HCT116 (cell line): ENCODE results near the gene STIM2. TPM values are rescaled to one million over a fixed set of nuclear protein-coding genes. Genes with fewer than 3 reads are reported as not detected.

Source experiments
- ATAC-seq: fragments of 200-7000 bp; cut with Tn5 transposase; 2 replicates; pipeline ENCODE4 v1.9.1; 2020; ENCODE audit warnings: mild to moderate bottlenecking, moderate library complexity
- BruUV-seq: library from RNA; stranded (reverse); fragments of 400-500 nt; replicated peaks from 2 replicates; lab custom pipeline; 2021; lab: Mats Ljungman, UMichigan
- CTCF ChIA-PET: fragments of 300-600 bp; sonication (Branson Sonifier 250); formaldehyde crosslinking; loops from one replicate; lab custom pipeline; 2021; ENCODE audit warnings: antibody characterized with exemption; lab: Charles Lee
- POLR2A ChIA-PET: fragments of 300-600, 350-600 bp; sonication (Branson Sonifier 250); formaldehyde crosslinking; loops from one replicate; lab custom pipeline; 2021; ENCODE audit warnings: antibody characterized with exemption; lab: Charles Lee
- RAD21 ChIA-PET, 2 experiments: fragments of 300-600 bp; sonication (Branson Sonifier 250); formaldehyde crosslinking; loops; one replicate each; lab custom pipeline; 2023; ENCODE audit warnings: low total read pairs in 2 of 2; ENCODE audit not compliant: uncharacterized antibody in 2 of 2, unreplicated experiment in 2 of 2, low non-redundant PET in 1 of 2; lab: Charles Lee
- DNase-seq: peaks from one replicate; pipeline ENCODE4 v3.0.0-alpha.2; 2010; ENCODE audit warnings: low read depth, low spot score
- H2AFZ ChIP-seq: fragments of 200-600 bp; shearing (Covaris generic), sonication (generic); 2 replicates; pipeline ENCODE4 v1.6.1; 2017; ENCODE audit warnings: low read depth, mixed run types, mixed read lengths, antibody characterized with exemption, low read length; ENCODE audit not compliant: poor library complexity, severe bottlenecking
- H3K27ac ChIP-seq: 2 replicates; pipeline ENCODE4 v1.5.1; 2012; ENCODE audit warnings: low read depth, low read length
- H3K27me3 ChIP-seq: fragments of 200-600 bp; sonication (generic); 2 replicates; pipeline ENCODE4 v1.6.1; 2016; ENCODE audit warnings: mixed run types, low read length, mixed read lengths; ENCODE audit not compliant: insufficient read depth
- H3K36me3 ChIP-seq, 2 experiments: fragments of 200-500 bp in 1 of 2; fragments of 200-600 bp in 1 of 2; sonication (Bioruptor generic) in 1 of 2; sonication (generic) in 1 of 2; 2 replicates each; pipeline versions ENCODE4 v1.5.1 to v1.6.1; 2014 to 2016; ENCODE audit warnings: low read length in 2 of 2, inconsistent platforms in 1 of 2, mixed read lengths in 1 of 2, mixed run types in 1 of 2; ENCODE audit not compliant: insufficient read depth in 2 of 2, control insufficient read depth in 1 of 2
- H3K4me1 ChIP-seq, 2 experiments: fragments of 200-600 bp in 1 of 2; sonication (generic) in 1 of 2; 2 replicates each; pipeline versions ENCODE4 v1.5.1 to v1.6.1; 2012 to 2017; ENCODE audit warnings: low read length in 2 of 2, inconsistent platforms in 1 of 2, mild to moderate bottlenecking in 1 of 2, mixed read lengths in 1 of 2, mixed run types in 1 of 2, moderate library complexity in 1 of 2; ENCODE audit not compliant: insufficient read depth in 2 of 2, control insufficient read depth in 1 of 2
- H3K4me2 ChIP-seq: fragments of 200-600 bp; sonication (generic); 2 replicates; pipeline ENCODE4 v1.6.1; 2017; ENCODE audit warnings: mixed run types, low read length, mixed read lengths
- H3K4me3 ChIP-seq, 2 experiments: fragments of 200-600 bp in 1 of 2; sonication (generic) in 1 of 2; replicated peaks in 1 of 2; 2 replicates each; pipeline ENCODE4 v1.5.1; 2011 to 2016; ENCODE audit warnings: low read length in 2 of 2, control low read depth in 1 of 2, low read depth in 1 of 2, mild to moderate bottlenecking in 1 of 2, mixed read lengths in 1 of 2, mixed run types in 1 of 2
- H3K79me2 ChIP-seq: fragments of 200-600 bp; sonication (generic); 2 replicates; pipeline ENCODE4 v1.6.1; 2017; ENCODE audit warnings: mild to moderate bottlenecking, mixed run types, low read length, moderate library complexity, mixed read lengths; ENCODE audit not compliant: insufficient read depth
- H3K9ac ChIP-seq: fragments of 200-600 bp; sonication (generic); 2 replicates; pipeline ENCODE4 v1.6.1; 2016; ENCODE audit warnings: low read length, mixed read lengths
- H3K9me2 ChIP-seq: fragments of 200-600 bp; sonication (generic), shearing (Covaris generic); 2 replicates; pipeline ENCODE4 v1.6.1; 2017; ENCODE audit warnings: mixed run types, mild to moderate bottlenecking, moderate library complexity; ENCODE audit not compliant: insufficient read depth
- H3K9me3 ChIP-seq, 2 experiments: fragments of 200-500 bp in 1 of 2; fragments of 200-600 bp in 1 of 2; sonication (Bioruptor generic) in 1 of 2; sonication (generic) in 1 of 2; 2 replicates each; pipeline ENCODE4 v1.6.1; 2014 to 2017; ENCODE audit warnings: low read length in 2 of 2, mixed read lengths in 2 of 2, inconsistent platforms in 1 of 2, low read depth in 1 of 2, mild to moderate bottlenecking in 1 of 2, mixed run types in 1 of 2, moderate library complexity in 1 of 2; ENCODE audit not compliant: control insufficient read depth in 1 of 2, insufficient read depth in 1 of 2
- H4K20me1 ChIP-seq: fragments of 200-600 bp; sonication (generic), shearing (Covaris generic); 2 replicates; pipeline ENCODE4 v1.6.1; 2017; ENCODE audit warnings: mixed run types, mild to moderate bottlenecking, moderate library complexity; ENCODE audit not compliant: insufficient read depth
- CBX3 ChIP-seq: IDR thresholded peaks from 2 replicates; pipeline ENCODE4 v1.6.1; 2012; ENCODE audit warnings: low read depth
- CTCF ChIP-seq, 3 experiments: fragments of 200-600 bp in 1 of 3; sonication (generic) in 1 of 3; IDR thresholded peaks in 2 of 3; conservative IDR thresholded peaks in 1 of 3; 2 replicates each; pipeline ENCODE4 v1.5.1; 2012 to 2017; ENCODE audit warnings: low read depth in 2 of 3, low read length in 2 of 3, antibody characterized with exemption in 1 of 3, borderline replicate concordance in 1 of 3, control low read depth in 1 of 3, mild to moderate bottlenecking in 1 of 3, mixed read lengths in 1 of 3, mixed run types in 1 of 3, moderate library complexity in 1 of 3; ENCODE audit not compliant: insufficient read depth in 1 of 3
- EGR1 ChIP-seq: IDR thresholded peaks from 2 replicates; pipeline ENCODE4 v1.6.1; 2012; ENCODE audit warnings: low read depth
- ELF1 ChIP-seq: IDR thresholded peaks from 2 replicates; pipeline ENCODE4 v1.6.1; 2012; ENCODE audit warnings: low read depth, borderline replicate concordance
- EZH2 ChIP-seq: fragments of 200-600 bp; sonication (generic); IDR thresholded peaks from 2 replicates; pipeline ENCODE4 v1.6.1; 2017; ENCODE audit warnings: antibody characterized with exemption, mixed run types
- EZH2phosphoT487 ChIP-seq: fragments of 200-600 bp; IDR thresholded peaks from 2 replicates; pipeline ENCODE4 v1.6.1; 2018; ENCODE audit warnings: antibody characterized with exemption, borderline replicate concordance
- JUND ChIP-seq: IDR thresholded peaks from 2 replicates; pipeline ENCODE4 v1.6.1; 2012
- SP1 ChIP-seq: IDR thresholded peaks from 2 replicates; pipeline ENCODE4 v1.6.1; 2012; ENCODE audit warnings: low read depth
- SRF ChIP-seq: IDR thresholded peaks from 2 replicates; pipeline ENCODE4 v1.6.1; 2012; ENCODE audit warnings: low read depth
- ZBTB33 ChIP-seq: IDR thresholded peaks from 2 replicates; pipeline ENCODE4 v1.6.1; 2011; ENCODE audit warnings: mild to moderate bottlenecking, low read length, moderate library complexity; ENCODE audit not compliant: insufficient replicate concordance; ENCODE audit errors: extremely low read depth
- intact Hi-C: fragments of 100-400 bp; cut with micrococcal nuclease; formaldehyde crosslinking; loops from 2 replicates; pipeline ENCODE4 v1.10.0; 2022
- total RNA-seq: library from RNA; stranded (reverse); gene quantifications from one replicate; pipeline ENCODE4 v1.2.1, GENCODE V29; 2021; ENCODE audit not compliant: unreplicated experiment
- TF ChIP-seq, protein P1 (sequence below): IDR thresholded peaks from 2 replicates; pipeline ENCODE4 v1.6.1; 2012; ENCODE audit warnings: low read depth

The STIM2 gene
- total RNA-seq, 1 experiment from 2014 or later = 65.9 TPM

DNA sequence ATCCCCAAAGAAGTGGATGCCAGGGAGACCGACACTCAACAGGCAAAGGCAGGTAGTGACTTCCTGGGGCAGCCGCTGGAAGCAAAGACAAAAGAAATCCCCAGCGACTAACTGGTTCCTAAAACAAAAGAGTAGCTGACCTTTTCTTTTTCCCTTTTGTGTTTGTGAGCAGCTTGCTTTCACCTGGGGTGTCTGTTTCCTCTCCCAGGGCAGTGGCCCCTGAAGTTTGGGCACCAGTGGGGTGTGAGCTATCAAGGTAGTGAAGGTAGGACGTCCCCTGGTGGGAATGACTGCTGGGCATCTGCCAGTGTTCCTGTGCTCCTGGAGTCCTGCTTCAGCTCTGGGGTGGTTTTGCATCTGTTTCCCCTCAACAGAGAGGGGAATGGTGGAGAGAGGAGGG lies 41.6 kb upstream of the STIM2 start:
- no peak for ATAC-seq
- ChIA-PET RAD21 (no interaction called here), POLR2A (interaction anchor here (0.7 to 1.2 kb wide), 2 partner anchors 9 to 167 kb away, joined by 3 read pairs; no protein-coding TSS in a partner anchor), CTCF (no interaction called here)
- intact Hi-C loops = no loop called here
- no TSS peak for BruUV-seq
- Histone ChIP-seq H3K4me3 (no peak overlapping the region), H2AFZ (no peak overlapping the region), H3K9ac (no peak overlapping the region), H3K79me2 (no peaks in the 10 kb centered on the region), H4K20me1 (no peaks in the 10 kb centered on the region), H3K9me2 (no peaks in the 10 kb centered on the region), H3K27ac (no peak overlapping the region), H3K9me3 (no peaks in the 10 kb centered on the region), H3K4me2 (no peak overlapping the region), H3K27me3 (no peaks in the 10 kb centered on the region), H3K36me3 (no peaks in the 10 kb centered on the region), H3K4me1 (peaks cover 0 to 7% of the 10 kb centered on the region in 2 experiments; a peak in 1 of 4 replicates)
- DNase-seq = no peak
- no peak for TF ChIP-seq SRF
- TF ChIP-seq, protein P1, sequence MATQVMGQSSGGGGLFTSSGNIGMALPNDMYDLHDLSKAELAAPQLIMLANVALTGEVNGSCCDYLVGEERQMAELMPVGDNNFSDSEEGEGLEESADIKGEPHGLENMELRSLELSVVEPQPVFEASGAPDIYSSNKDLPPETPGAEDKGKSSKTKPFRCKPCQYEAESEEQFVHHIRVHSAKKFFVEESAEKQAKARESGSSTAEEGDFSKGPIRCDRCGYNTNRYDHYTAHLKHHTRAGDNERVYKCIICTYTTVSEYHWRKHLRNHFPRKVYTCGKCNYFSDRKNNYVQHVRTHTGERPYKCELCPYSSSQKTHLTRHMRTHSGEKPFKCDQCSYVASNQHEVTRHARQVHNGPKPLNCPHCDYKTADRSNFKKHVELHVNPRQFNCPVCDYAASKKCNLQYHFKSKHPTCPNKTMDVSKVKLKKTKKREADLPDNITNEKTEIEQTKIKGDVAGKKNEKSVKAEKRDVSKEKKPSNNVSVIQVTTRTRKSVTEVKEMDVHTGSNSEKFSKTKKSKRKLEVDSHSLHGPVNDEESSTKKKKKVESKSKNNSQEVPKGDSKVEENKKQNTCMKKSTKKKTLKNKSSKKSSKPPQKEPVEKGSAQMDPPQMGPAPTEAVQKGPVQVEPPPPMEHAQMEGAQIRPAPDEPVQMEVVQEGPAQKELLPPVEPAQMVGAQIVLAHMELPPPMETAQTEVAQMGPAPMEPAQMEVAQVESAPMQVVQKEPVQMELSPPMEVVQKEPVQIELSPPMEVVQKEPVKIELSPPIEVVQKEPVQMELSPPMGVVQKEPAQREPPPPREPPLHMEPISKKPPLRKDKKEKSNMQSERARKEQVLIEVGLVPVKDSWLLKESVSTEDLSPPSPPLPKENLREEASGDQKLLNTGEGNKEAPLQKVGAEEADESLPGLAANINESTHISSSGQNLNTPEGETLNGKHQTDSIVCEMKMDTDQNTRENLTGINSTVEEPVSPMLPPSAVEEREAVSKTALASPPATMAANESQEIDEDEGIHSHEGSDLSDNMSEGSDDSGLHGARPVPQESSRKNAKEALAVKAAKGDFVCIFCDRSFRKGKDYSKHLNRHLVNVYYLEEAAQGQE = no peak
- TF ChIP-seq CBX3 = no peak

- H3K36me3 ChIP-seq = no peaks in the 10 kb centered on the region
- no TSS peak for BruUV-seq
- no peak overlapping the region for H3K27ac ChIP-seq
- no peaks in the 10 kb centered on the region for H4K20me1 ChIP-seq
- no peaks in the 10 kb centered on the region for H3K27me3 ChIP-seq
- no peak overlapping the region for H3K9ac ChIP-seq
- peaks cover 0 to 7% of the 10 kb centered on the region in 2 experiments; a peak in 1 of 4 replicates for H3K4me1 ChIP-seq
- no peaks in the 10 kb centered on the region for H3K79me2 ChIP-seq
- no peak for DNase-seq
- ChIA-PET CTCF (no interaction called here), POLR2A (interaction anchor here (0.7 to 1.2 kb wide), 2 partner anchors 8 to 166 kb away, joined by 3 read pairs; no protein-coding TSS in a partner anchor), RAD21 (no interaction called here)
- no peaks in the 10 kb centered on the region for H3K9me2 ChIP-seq
- no peak overlapping the region for H2AFZ ChIP-seq
- peak; percentile 54; the same call in 1 of the 2 replicates for ATAC-seq
- no peak overlapping the region for H3K4me2 ChIP-seq
- H3K4me3 ChIP-seq = no peak overlapping the region
- intact Hi-C loops = no loop called here
- no peaks in the 10 kb centered on the region for H3K9me3 ChIP-seq
- TF ChIP-seq SP1 (no peak), EGR1 (no peak), ELF1 (no peak), EZH2 (no peak), SRF (no peak), ZBTB33 (no peak), CTCF (IDR thresholded peaks at IDR 0.05 in 2 of 3, conservative IDR thresholded peaks at IDR 0.05 in 1 of 3; ENCODE audit: borderline replicate concordance in 1 of 3, insufficient read depth in 1 of 3, low read depth in 2 of 3, low read length in 2 of 3) (no peak), JUND (no peak), EZH2phosphoT487 (no peak)
Measured at GRCh38 chr4:26819478-26820095, 41.1 kb upstream of the STIM2 start.
